Panc1 (cell line): Measurements from ENCODE around the gene AFG1L.

ENCODE experiments used
- CTCF ChIP-seq: fragments of 450-650 bp; IDR thresholded peaks from 2 replicates; pipeline ENCODE4 v1.5.1; 2017; ENCODE audit warnings: mild to moderate bottlenecking
- POLR2AphosphoS5 ChIP-seq: IDR thresholded peaks from 2 replicates; pipeline ENCODE4 v1.6.1; 2012; ENCODE audit warnings: mild to moderate bottlenecking, low read depth, low read length, moderate library complexity
- REST ChIP-seq, 2 experiments: IDR thresholded peaks; 2 replicates each; pipeline ENCODE4 v1.6.1; 2011 to 2012; ENCODE audit warnings: low read depth in 2 of 2, control low read depth in 1 of 2, low read length in 1 of 2, mild to moderate bottlenecking in 1 of 2, moderate library complexity in 1 of 2; ENCODE audit not compliant: insufficient read depth in 1 of 2
- SIN3A ChIP-seq: IDR thresholded peaks from 2 replicates; pipeline ENCODE4 v1.6.1; 2012; ENCODE audit warnings: low read depth, mild to moderate bottlenecking, low read length, moderate library complexity, borderline replicate concordance; ENCODE audit not compliant: insufficient read depth
- TCF7L2 ChIP-seq: IDR thresholded peaks from 2 replicates; pipeline ENCODE4 v1.6.1; 2011; ENCODE audit warnings: mild to moderate bottlenecking, low read depth, low read length, inconsistent platforms

GRCh38 chr6:108543175-108543940, 248.5 kb downstream of the AFG1L start:
- TF ChIP-seq POLR2AphosphoS5 (no peak), CTCF (no peak), REST (IDR thresholded peaks at IDR 0.05; ENCODE audit: insufficient read depth in 1 of 2, low read depth in 2 of 2, low read length in 1 of 2) (no peak), TCF7L2 (no peak), SIN3A (no peak)
